Measurements from ENCODE around the gene ABCB8.
"Not testable (repeated sequence)": the region's sequence is repeated elsewhere in the genome, so short reads cannot be mapped to it uniquely, and the experiment has no call there.

Gene ABCB8

DNA sequence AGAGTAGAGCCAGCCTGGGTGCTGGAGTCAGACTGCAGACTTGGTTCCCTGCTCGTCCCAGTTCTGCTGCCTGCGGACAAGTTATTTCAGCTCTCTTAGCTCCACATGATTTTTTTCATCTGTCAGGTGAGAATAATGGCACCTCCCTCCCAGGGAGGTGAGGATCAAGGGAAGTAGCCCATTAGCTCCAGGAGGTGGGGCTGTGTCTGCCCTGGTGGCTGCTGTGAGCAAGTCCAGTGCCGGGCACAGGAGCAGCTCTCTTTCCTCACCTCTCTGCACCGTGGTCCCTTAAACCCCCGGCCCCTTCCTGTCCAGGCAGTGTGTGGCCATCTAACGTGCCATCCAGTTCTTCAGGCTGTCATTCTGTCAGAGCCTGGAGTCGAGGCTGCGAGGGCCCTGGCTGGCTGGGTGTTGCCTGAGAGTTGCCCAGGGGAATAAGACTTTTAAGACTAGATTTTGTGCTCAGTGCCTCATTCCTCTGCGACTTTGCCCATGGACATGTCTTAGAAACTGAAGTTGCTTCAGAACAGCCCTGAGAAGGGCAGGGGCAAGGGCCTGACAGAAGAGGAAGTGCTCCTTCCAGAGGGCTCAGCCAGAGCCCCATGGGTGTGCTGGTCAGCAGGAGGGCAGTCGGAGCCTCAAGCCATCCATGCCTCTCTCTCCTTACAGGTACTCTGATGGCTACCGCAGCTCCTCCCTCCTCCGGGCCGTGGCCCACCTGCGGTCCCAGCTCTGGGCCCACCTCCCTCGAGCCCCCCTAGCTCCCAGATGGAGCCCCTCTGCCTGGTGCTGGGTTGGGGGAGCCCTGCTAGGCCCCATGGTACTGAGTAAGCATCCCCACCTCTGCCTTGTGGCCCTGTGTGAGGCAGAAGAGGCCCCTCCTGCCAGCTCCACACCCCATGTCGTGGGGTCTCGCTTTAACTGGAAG, 5.0 kb downstream of the ABCB8 start:
- DNase-seq (ENCODE audit: insufficient read length, low spot score): no peak

DNA sequence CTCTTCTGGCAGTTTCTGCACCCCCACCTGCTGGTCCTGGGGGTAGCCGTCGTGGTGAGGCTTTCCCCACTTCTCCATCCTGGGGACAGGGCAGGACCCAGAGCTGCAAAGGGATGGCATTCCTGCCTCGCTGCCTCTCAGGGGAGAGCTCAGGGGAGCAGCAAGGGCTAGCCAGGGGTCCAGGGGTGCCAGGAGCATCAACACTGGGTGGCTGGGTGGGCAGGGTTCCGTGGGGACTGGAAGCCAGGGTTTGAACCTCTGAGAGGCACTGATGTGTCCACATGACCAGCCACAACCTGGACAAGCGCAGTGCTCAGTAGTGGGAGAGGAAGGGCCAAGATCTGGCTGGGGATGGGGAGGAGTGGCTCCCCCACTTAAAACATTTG, 5.6 kb downstream of the ABCB8 start:
- FAIRE-seq (no peak), DNase-seq (ENCODE audit: insufficient read length, low spot score) (no peak)

More for the DNA sequence above, 5.0 kb downstream of the ABCB8 start:
- FAIRE-seq: no peak

DNA sequence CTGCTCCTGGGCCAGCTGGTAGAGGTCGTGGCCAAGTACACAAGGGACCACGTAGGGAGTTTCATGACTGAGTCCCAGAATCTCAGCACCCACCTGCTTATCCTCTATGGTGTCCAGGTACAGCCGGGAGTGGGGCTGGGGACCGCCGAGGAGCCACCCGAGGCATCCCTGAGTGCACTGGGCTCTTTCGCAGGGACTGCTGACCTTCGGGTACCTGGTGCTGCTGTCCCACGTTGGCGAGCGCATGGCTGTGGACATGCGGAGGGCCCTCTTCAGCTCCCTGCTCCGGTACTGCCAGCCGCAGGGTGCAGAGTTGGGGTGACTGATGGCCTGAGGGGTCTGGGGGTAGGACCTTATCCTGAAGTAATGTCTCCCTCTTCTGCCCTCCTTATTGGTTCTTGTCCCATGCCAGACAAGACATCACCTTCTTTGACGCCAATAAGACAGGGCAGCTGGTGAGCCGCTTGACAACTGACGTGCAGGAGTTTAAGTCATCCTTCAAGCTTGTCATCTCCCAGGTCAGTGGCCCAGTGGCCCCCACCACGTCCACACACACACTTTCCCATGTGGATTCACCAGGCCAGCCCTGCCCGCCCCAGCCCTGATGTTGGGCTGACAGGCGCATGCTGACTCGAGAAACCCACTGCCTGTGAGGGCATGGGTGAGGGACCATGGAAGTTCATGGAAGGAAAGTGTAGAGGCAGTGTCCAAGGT, 6.2 kb downstream of the ABCB8 start:
- FAIRE-seq (no peak), DNase-seq (ENCODE audit: insufficient read length, low spot score) (no peak)

DNA sequence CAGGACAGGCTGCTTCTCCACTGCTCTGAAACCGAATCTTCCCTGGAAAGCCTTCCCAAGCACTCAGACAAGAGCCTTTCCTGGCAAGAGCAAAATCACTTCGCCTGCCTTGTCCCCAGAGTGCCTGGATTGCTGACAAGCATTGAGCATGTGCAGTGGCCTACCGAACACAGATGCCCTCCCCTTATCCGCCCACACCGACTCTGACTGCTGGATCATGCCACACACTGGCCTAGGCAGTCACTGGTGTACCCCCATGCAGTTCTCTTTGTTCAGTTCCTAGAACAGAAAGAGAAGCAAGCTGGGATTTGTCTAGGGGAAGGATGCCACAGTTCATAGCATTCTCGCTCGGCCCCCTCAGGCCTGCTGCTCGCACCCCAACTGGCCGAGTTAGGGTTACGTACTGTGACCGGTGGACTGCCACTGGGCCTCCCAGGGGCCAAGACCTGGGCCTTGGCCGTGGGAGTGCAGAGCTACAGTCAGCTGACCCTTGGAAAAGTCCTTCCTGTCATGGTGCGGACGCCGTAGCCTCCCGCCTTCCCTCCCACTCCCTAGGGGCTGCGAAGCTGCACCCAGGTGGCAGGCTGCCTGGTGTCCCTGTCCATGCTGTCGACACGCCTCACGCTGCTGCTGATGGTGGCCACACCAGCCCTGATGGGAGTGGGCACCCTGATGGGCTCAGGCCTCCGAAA, 6.9 kb downstream of the ABCB8 start:
- DNase-seq (ENCODE audit: insufficient read length, low spot score): no peak
- FAIRE-seq: no peak

DNA sequence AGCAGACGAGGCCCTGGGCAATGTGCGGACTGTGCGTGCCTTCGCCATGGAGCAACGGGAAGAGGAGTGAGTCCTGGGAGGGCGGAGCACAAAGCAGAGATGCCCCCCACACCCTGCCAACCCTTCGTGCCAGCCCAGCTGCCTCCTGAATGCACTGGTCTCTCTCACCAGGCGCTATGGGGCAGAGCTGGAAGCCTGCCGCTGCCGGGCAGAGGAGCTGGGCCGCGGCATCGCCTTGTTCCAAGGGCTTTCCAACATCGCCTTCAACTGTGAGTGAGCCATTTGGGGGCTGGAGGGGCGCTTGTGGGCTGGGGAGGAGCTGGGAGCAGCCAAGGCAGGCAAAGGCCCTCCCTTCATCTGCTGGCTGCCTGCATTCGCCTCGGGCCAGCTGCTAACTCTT, 7.7 kb downstream of the ABCB8 start:
- DNase-seq (ENCODE audit: insufficient read length, low spot score) (no peak), FAIRE-seq (no peak)

DNA sequence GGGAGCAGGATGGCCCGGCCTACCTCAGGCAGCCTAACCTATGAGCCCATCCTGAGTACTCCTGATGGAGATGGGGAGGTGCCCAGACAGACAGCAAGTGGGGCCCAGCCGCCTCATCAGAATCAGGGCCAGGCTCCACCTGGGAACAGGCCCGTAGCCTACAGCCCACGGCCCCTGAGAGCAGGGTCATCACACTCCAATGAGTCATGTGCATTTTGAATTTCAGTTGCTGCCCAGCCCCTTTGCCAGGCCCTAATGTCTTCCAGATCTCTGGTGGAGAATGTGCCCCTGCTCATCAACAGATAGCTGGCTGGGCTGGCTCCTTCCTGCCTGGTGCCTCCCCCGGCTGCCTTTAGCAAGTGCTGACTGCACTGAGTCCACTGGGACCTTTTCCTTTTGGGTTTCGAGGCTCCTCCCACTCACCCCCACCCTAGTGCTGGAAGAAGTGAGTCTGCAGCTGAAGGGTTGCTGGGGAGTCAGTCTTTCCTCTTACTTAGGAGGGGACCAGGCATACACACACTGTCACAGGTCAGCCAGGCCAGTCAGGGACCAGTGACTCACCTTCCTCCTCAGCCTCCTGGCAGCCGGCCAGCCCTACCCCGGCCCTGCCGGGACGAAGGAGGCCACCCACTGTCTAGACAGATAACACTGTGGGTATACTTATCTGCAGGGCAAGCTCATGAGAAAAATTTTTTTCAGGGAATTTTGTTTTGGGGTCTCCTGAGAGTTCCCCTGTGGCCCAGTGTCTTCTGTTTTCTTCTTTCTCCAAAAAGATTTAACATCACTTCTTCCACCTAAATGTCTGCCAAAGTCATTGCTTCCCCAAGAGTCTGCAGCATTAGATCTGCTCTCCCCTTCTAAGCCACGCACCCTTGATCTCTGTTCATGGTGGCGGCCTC, 10.9 kb downstream of the ABCB8 start:
- DNase-seq (ENCODE audit: insufficient read length, low spot score): no peak
- no peak for FAIRE-seq

DNA sequence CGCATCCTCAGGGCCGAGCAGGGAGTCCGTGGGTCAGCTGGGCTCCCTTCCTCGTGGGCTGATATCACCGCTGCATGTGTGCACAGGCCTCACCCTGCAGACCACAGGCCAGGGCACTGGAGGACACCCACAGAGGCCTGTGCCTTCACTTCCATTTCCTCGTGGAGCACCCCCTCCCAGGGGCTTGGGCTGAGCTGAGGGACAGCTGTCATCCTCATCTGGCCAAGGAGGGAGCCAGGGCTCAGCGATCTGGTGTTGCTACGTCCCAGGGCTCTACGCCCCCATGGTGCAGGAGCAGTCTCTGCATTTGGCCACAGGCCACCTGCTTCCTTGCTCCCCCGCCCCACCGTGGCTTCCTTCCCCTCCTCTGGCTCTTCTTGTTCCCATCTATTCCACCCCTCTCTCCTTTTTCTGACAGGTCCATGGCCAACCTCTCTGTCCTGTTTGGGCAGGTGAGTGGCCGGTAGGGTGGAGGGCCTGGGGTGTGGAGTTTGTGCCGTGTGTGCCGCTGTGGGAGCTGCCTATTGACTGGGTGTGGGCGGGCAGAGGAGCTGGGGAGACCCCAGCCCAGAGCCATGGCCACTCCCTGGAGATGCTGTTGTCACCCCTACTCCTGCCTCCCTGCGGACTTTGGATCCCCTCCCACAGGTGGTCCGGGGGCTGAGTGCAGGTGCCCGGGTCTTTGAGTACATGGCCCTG, 11.7 kb downstream of the ABCB8 start:
- FAIRE-seq (no peak), DNase-seq (ENCODE audit: insufficient read length, low spot score) (no peak)

DNA sequence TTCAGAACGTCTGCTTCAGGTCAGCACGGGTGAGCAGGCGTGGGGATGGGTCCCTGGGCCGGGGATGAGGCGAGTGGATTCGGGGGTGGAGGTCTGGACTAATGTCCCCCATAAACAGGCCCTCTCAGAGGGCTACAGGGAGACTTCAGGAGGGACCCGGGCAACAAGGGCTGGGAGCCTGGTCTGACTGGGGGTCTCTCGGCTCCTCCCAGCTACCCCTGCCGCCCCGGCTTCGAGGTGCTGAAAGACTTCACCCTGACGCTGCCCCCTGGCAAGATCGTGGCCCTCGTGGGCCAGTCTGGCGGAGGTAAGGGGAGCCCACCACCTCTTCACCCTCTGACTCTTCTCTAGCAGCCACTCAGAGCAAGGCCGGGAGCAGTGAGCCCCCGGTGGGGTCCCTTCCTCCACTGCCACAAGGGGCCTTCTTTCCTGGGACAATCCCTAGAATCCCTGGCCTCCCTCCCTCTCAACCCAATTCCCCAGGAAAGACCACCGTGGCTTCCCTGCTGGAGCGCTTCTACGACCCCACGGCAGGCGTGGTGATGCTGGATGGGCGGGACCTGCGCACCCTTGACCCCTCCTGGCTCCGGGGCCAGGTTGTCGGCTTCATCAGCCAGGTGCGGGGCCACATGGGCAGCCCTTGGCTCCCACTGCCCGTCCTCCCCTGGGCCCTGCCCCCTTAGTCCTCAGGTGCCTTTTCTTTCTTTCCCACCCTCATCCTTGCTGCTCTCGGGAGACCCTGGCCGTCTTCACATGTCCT, 12.5 kb downstream of the ABCB8 start:
- no peak for FAIRE-seq

DNA sequence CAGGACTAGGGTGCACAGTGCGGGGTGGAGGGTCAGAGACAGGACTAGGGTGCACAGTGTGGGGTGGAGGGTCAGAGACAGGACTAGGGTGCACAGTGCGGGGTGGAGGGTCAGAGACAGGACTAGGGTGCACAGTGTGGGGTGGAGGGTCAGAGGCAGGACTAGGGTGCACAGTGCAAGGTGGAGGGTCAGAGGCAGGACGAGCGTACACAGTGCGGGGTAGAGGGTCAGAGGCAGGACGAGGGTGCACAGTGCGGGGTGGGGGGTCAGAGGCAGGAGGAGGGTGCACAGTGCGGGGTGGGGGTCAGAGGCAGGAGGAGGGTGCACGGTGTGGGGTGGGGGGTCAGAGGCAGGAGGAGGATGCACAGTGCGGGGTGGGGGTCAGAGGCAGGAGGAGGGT, 15.2 kb downstream of the ABCB8 start:
- not testable (repeated sequence) for DNase-seq (ENCODE audit: insufficient read length, low spot score); FAIRE-seq

More for the DNA sequence above, 12.5 kb downstream of the ABCB8 start:
- DNase-seq (ENCODE audit: insufficient read length, low spot score): no peak

DNA sequence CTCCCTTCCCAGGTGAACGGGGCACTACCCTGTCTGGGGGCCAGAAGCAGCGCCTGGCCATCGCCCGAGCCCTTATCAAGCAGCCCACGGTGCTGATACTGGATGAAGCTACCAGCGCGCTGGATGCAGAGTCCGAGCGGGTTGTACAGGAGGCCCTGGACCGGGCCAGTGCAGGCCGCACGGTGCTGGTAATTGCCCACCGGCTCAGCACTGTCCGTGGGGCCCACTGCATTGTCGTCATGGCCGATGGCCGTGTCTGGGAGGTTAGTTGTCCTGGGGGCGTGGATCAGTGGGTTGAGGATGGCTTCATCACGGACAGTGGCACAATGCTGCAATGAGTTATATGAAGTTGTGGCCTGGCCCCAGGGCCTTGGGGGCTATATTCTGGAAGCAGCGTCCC, 15.7 kb downstream of the ABCB8 start:
- FAIRE-seq: no peak
- DNase-seq (ENCODE audit: insufficient read length, low spot score): no peak

DNA sequence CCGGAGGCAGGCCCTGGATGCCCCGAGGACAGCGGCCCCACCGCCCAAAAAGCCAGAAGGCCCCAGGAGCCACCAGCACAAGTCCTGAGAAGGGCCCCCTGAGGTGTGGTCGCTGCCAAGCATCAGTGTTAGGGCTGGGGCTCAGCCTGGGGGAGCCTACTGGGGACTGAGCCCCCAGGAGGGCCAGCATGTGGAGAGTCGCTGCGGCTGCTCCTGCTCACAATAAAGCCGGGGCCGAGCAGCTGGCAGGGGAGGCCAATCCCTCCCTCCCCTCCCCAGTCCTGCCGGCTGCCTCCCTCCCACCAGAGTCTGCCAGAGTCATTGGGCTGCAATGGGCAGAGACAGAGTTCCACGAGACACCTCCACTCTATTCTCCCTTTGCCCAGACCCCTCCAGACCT, 17.0 kb downstream of the ABCB8 start:
- DNase-seq (ENCODE audit: insufficient read length, low spot score) (no peak), FAIRE-seq (no peak)

DNA sequence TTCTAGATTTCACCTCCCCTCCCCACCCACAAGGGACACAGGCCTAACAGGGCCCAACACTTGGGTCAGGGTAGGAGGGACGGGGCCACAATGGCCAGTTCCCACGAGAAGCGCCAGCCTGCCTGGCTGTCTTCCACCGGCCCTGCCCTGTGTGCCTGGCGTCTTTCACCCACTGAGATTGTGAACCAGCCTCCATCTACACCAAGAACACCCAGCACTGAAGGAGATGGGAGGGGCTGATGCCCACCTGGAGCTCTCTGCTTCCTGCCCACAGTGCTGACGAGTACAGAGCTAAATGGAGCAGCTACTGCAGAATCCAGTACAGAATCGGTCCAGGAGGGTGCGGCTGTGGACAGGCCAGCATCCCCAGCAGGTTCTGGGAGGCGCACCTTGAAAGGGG, 17.7 kb downstream of the ABCB8 start:
- no peak for FAIRE-seq
- DNase-seq (ENCODE audit: insufficient read length, low spot score): no peak

DNA sequence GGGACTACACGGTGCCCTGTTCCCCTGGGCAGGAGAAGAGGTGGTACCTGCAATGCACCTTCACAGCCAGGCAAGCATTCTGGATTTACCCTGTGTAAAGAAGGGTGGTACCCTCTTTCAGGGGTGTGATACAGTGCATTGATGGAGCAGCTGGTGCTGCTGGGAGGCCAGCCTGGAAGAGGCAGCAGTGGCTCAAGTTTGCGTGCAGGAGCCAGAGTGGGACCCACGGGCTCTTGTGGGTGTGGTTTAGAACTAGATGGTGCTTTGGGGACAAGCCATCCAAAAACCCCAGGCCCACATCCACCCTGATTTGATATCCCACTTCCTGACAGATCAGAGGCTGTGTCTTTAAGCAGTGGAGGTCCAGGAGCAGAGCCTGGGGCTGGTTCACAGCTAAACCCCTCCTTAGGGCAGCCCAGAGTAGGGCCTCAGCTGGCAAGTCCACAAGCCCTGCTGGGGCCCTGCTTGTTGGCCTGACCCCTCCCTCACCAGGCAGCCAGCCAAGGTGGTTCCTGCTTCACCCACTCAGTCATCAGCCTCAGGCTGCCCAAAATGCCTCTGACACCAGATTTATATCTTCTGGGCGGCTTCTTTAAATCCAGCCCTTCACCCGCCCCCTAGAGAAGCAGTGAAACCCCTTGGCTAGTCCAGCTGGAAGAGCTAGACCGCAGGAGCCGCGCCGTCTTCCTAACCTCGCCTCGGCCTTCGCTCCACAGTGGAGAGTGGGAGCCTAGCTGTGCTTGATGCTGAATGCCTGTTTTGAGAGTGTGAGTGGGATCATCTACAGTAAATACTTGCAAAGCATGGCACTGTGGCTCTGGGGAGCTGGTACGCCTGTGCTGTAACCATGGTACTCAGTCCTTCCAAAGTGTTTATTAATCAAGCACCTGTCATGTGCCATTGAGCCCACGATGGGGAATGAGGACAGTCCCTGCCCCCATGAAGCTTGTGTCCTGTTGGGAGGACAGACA, 18.6 kb downstream of the ABCB8 start:
- FAIRE-seq (no peak), DNase-seq (ENCODE audit: insufficient read length, low spot score) (no peak)

DNA sequence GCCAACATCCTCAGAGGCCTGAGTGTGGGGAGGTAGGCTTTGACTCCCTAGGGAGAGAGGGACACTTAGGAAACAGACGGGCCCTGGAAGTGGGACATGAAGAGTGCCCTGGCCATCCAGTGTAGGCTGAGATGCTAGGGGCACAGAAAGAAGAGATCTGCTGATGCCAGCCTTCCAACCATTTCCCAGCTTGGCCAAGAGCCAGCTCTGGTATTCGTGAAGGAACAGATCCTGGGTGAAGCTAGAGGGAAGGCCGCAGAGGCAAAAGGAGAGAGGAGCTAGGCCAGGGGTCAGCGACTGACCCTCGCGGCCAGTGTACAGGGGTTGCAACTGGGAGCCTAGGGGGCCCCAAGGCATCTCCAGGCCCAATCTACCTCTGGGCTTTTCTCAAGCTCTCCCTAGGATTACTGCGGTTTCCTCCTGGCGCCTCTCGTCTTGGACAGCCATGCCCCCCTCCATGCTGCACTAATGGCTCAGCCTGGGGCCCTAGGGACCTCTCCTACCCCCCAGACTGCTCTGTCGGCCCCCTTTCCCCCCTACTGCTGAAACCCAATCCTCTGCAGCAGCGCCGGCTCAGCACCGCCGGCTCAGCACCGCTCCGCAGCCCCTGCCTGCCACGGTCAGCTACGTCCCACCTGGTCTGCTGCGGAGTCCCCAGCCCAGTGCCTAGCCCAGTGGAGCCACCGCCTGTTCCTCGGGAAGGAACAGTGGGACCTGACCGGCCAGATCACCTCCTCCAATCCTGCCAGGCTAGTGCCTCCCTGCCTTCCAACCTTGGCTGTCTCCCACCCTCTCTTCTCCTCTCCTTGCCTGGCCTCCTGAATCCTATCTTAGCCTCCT, 19.9 kb downstream of the ABCB8 start, which contains the start of gene ASIC3:
TSS of gene ASIC3 (plus strand) at position 556 of the 840 bp plus-strand sequence. CDS start 355 bp downstream, outside the sequence.
- FAIRE-seq (no peak), DNase-seq (ENCODE audit: insufficient read length, low spot score) (no peak)

DNA sequence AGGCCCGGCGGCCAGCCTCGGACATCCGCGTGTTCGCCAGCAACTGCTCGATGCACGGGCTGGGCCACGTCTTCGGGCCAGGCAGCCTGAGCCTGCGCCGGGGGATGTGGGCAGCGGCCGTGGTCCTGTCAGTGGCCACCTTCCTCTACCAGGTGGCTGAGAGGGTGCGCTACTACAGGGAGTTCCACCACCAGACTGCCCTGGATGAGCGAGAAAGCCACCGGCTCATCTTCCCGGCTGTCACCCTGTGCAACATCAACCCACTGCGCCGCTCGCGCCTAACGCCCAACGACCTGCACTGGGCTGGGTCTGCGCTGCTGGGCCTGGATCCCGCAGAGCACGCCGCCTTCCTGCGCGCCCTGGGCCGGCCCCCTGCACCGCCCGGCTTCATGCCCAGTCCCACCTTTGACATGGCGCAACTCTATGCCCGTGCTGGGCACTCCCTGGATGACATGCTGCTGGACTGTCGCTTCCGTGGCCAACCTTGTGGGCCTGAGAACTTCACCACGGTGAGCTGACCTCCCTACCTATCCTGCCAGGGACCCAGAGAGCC, 20.7 kb downstream of the ABCB8 start:
- FAIRE-seq (no peak), DNase-seq (ENCODE audit: insufficient read length, low spot score) (no peak)

DNA sequence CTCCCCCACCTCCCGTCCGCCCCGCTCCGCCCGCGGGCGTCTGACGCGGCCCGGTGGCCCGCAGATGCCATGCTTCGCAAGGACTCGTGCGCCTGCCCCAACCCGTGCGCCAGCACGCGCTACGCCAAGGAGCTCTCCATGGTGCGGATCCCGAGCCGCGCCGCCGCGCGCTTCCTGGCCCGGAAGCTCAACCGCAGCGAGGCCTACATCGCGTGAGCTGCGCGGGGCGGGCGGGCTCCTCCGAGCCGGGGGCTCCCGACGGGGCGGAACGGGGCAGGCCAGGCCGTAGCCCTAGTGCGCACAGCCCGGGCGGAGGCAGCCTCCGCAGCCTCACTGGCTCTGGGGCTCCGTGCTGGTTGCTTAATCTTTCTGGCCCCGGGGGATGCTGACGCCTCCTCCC, 22.9 kb downstream of the ABCB8 start:
- no peak for DNase-seq (ENCODE audit: insufficient read length, low spot score)
- FAIRE-seq: no peak

DNA sequence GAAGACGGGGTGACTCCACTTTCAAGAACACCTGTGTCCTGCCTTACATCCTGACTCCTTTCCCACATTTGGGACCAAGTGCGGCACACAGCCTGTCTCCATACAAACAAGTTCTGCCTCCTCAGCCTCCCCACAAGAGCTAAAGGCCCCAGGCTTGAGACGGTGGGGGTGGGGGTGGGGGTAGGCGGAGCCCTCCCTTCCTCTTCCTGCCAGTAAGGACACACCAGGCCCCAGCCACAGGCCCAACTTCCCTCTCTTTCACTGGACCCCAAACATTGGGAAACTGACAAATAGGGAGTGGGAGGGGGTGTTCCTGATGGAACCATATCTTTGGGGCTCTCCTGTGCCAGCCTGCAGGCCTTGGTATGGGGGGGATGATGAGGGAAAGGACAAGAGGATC, 24.8 kb downstream of the ABCB8 start:
- no peak for FAIRE-seq

More for the DNA sequence above, 24.8 kb downstream of the ABCB8 start:
- DNase-seq (ENCODE audit: insufficient read length, low spot score): no peak

Measured in GM19239 (cell line).